Esophagus muscularis mucosa (tissue), 3 donors: ENCODE measurements around the gene CREB3L2.

ENCODE experiments used
- POLR2A ChIP-seq: fragments of 450-650 bp; IDR thresholded peaks from one replicate; pipeline ENCODE4 v1.6.1; 2017; ENCODE audit warnings: antibody characterized with exemption, moderate library complexity, mild to moderate bottlenecking, low read depth
- TF ChIP-seq, protein P1 (sequence below), 3 experiments: fragments of 200-600 bp in 2 of 3; fragments of 450-650 bp in 1 of 3; sonication (generic) in 2 of 3; IDR thresholded peaks; one replicate each; pipeline ENCODE4 v1.5.1; 2017 to 2019; ENCODE audit warnings: antibody characterized with exemption in 3 of 3, mild to moderate bottlenecking in 2 of 3, moderate library complexity in 1 of 3

DNA sequence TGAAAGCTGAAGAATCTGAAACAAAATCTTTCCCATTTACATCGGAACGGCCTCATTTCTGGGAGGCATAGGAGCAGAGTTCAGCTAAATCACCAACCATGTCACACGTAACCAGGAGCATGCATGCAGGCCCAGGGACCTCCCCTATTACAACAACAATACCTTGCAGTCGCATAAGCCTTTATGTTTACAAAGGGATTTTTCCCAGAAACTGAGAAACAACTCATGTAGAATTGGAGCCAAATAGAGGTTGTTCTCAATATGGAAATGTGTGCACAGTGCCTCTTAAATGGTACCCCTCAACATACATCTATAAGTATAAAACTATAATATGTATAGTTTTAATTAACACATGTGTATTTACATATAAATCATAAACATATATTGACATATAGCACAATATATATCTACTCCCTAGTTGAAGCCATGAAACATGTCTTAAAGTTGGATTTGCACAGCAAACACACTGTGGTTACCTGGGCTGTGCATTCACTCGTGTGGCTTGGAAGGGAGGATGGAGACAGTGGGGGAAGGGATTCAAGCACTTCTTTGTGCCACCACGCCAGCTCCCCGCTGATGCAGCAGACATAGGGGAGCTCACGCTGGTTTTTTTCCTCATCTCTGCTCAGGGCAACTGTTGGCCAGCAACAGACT is 120.2 kb downstream of the CREB3L2 start:
- no peak for TF ChIP-seq POLR2A
- TF ChIP-seq, protein P1, sequence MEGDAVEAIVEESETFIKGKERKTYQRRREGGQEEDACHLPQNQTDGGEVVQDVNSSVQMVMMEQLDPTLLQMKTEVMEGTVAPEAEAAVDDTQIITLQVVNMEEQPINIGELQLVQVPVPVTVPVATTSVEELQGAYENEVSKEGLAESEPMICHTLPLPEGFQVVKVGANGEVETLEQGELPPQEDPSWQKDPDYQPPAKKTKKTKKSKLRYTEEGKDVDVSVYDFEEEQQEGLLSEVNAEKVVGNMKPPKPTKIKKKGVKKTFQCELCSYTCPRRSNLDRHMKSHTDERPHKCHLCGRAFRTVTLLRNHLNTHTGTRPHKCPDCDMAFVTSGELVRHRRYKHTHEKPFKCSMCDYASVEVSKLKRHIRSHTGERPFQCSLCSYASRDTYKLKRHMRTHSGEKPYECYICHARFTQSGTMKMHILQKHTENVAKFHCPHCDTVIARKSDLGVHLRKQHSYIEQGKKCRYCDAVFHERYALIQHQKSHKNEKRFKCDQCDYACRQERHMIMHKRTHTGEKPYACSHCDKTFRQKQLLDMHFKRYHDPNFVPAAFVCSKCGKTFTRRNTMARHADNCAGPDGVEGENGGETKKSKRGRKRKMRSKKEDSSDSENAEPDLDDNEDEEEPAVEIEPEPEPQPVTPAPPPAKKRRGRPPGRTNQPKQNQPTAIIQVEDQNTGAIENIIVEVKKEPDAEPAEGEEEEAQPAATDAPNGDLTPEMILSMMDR (IDR thresholded peaks at IDR 0.05) = no peak
